Mucosa of descending colon (tissue), 3 donors: Measurements from ENCODE around the gene TTYH3. TPM values are rescaled to one million over a fixed set of nuclear protein-coding genes. Genes with fewer than 3 reads are reported as not detected.

Source experiments
- ATAC-seq: fragments of 200-7000 bp; cut with Tn5 transposase; one replicate; pipeline ENCODE4 v1.9.1; 2020; ENCODE audit warnings: mild to moderate bottlenecking, moderate library complexity
- DNase-seq, 3 donors: peaks; one replicate each; pipeline ENCODE4 v3.0.0-alpha.2; 2020
- H3K36me3 ChIP-seq: fragments of 200-600 bp; one replicate; pipeline ENCODE4 v1.8.0; 2021; ENCODE audit warnings: low read depth, mild to moderate bottlenecking
- H3K4me1 ChIP-seq: fragments of 200-600 bp; one replicate; pipeline ENCODE4 v1.8.0; 2021; ENCODE audit warnings: low read depth, mild to moderate bottlenecking
- H3K4me3 ChIP-seq: fragments of 200-600 bp; one replicate; pipeline ENCODE4 v1.8.0; 2021; ENCODE audit warnings: mild to moderate bottlenecking
- H3K9me3 ChIP-seq: fragments of 200-600 bp; one replicate; pipeline ENCODE4 v1.8.0; 2021; ENCODE audit warnings: mild to moderate bottlenecking
- CTCF ChIP-seq: fragments of 200-600 bp; IDR thresholded peaks from one replicate; pipeline ENCODE4 v1.8.0; 2022; ENCODE audit warnings: antibody characterized with exemption, mild to moderate bottlenecking
- intact Hi-C, 2 donors: fragments of 100-400 bp; cut with DNase I in 1 of 2; cut with micrococcal nuclease in 1 of 2; formaldehyde crosslinking; loops; one replicate each; pipeline versions ENCODE4 v1.11.0 to v1.11.1; 2022; cut with DNase I, micrococcal nuclease
- total RNA-seq, 3 donors: library from RNA; stranded (reverse); fragmentation: NEBNext Ultra II Directional in 2 of 3; extraction: Animal tissue kit (Norgen Biotek cat#: 25700) in 2 of 3; gene quantifications; one replicate each; pipeline versions ENCODE4 v1.2.1 to v1.2.4, GENCODE V29; 2021 to 2023
- donor health status: DM: no; HTN: no; CAD: no; lungs with moderate emphysema.
- donor health status: DM: no; HTN: no; CAD: no.
- donor health status: DM: no; HTN: yes; CAD: no.

Gene TTYH3
- total RNA-seq, 3 donors from 2014 or later, result 23.4 to 63.7 (median 32.1) TPM

GRCh38 chr7:2681929-2682799 lies 50.4 kb downstream of the TTYH3 start:
- no peak for ATAC-seq
- no peak for TF ChIP-seq CTCF
- Histone ChIP-seq H3K36me3 (no peaks in the 10 kb centered on the region), H3K9me3 (no peaks in the 10 kb centered on the region), H3K4me3 (no peak overlapping the region), H3K4me1 (no peaks in the 10 kb centered on the region)
- intact Hi-C loops, result loop anchor here (10.0 kb wide), 2 partner anchors 207 to 237 kb away; partner anchors contain the start of gene GRIFIN (in 1 of the 2)
- DNase-seq, result no peak

GRCh38 chr7:2684501-2684900 lies 52.7 kb downstream of the TTYH3 start:
- Histone ChIP-seq H3K4me1 (peaks cover 3% of the 10 kb centered on the region), H3K36me3 (no peaks in the 10 kb centered on the region), H3K4me3 (no peak overlapping the region), H3K9me3 (no peaks in the 10 kb centered on the region)
- intact Hi-C loops, result loop anchor here (10.0 kb wide), 2 partner anchors 210 to 240 kb away; partner anchors contain the start of gene GRIFIN (in 1 of the 2)
- DNase-seq, result no peak
- no peak for ATAC-seq
- no peak for TF ChIP-seq CTCF

GRCh38 chr7:2686101-2686500 lies 54.3 kb downstream of the TTYH3 start:
- DNase-seq (no peak), ATAC-seq (no peak)
- intact Hi-C loops, result loop anchor here (10.0 kb wide), 2 partner anchors 211 to 241 kb away; partner anchors contain the start of gene GRIFIN (in 1 of the 2)
- Histone ChIP-seq H3K36me3 (no peaks in the 10 kb centered on the region), H3K4me1 (peaks cover 3% of the 10 kb centered on the region), H3K4me3 (no peak overlapping the region), H3K9me3 (no peaks in the 10 kb centered on the region)
- no peak for TF ChIP-seq CTCF

- Histone ChIP-seq H3K9me3 (no peaks in the 10 kb centered on the region), H3K4me1 (peaks cover 5% of the 10 kb centered on the region), H3K4me3 (no peak overlapping the region), H3K36me3 (no peaks in the 10 kb centered on the region)
- no peak for TF ChIP-seq CTCF
- intact Hi-C loops, result loop anchor here (10.0 kb wide), 2 partner anchors 213 to 243 kb away; partner anchors contain the start of gene GRIFIN (in 1 of the 2)
- DNase-seq, result no peak
- peak; percentile 47 for ATAC-seq
These were observed 55.6 kb downstream of the TTYH3 start for GRCh38 chr7:2687338-2687869.

GRCh38 chr7:2687881-2688318 lies 56.1 kb downstream of the TTYH3 start, which contains the start of gene AMZ1:
AMZ1 (plus strand) TSS chr7:2688202; CDS start chr7:2700452, 12,250 bp downstream.
- TF ChIP-seq CTCF, result no peak

More at GRCh38 chr7:2687881-2688318, 56.1 kb downstream of the TTYH3 start, which contains the start of gene AMZ1:
- peak; percentile 26 for ATAC-seq
- intact Hi-C loops, result loop anchor here (10.0 kb wide), 2 partner anchors 213 to 243 kb away; partner anchors contain the start of gene GRIFIN (in 1 of the 2)
- Histone ChIP-seq H3K4me3 (no peak within 1 kb of the TSS), H3K4me1 (peaks cover 10% of the 10 kb centered on the region), H3K36me3 (no peaks in the 10 kb centered on the region), H3K9me3 (no peaks in the 10 kb centered on the region)
- no peak for DNase-seq
